SHP77 treated with DMSO at 0.1 percent for 48 hours (cell line): ENCODE data around the gene CADM2.
"Not testable (repeated sequence)": the region's sequence is repeated elsewhere in the genome, so short reads cannot be mapped to it uniquely, and the experiment has no call there.

Source experiments
- DNase-seq: peaks from one replicate; lab custom pipeline; 2025; lab: John Stamatoyannopoulos, UW

The CADM2 gene

GRCh38 chr3:84958495-84959469 lies at the start of gene CADM2:
CADM2 (plus strand) TSS chr3:84958989.
- DNase-seq, result peak; percentile 98

GRCh38 chr3:84918592-84918991 lies 40.2 kb upstream of the CADM2 start:
- DNase-seq, result not testable (repeated sequence)

GRCh38 chr3:84922682-84923081 lies 36.1 kb upstream of the CADM2 start:
- no peak for DNase-seq

GRCh38 chr3:84925571-84925970 lies 33.2 kb upstream of the CADM2 start:
- no peak for DNase-seq

- no peak for DNase-seq
Observed at GRCh38 chr3:84943379-84943778, 15.4 kb upstream of the CADM2 start.

GRCh38 chr3:84946240-84946639 lies 12.5 kb upstream of the CADM2 start:
- DNase-seq, result no peak

- DNase-seq, result no peak
Observed at GRCh38 chr3:84959470-84960271, 882 bp downstream of the CADM2 start.

- no peak for DNase-seq
Observed at GRCh38 chr3:84960581-84960980, 1.8 kb downstream of the CADM2 start.

GRCh38 chr3:84961011-84961410 lies 2.2 kb downstream of the CADM2 start:
- DNase-seq, result no peak

- no peak for DNase-seq
Observed at GRCh38 chr3:84961521-84962255, 2.9 kb downstream of the CADM2 start.

- DNase-seq, result no peak
Observed at GRCh38 chr3:84962415-84962814, 3.6 kb downstream of the CADM2 start.

GRCh38 chr3:84963137-84963536 lies 4.3 kb downstream of the CADM2 start:
- DNase-seq, result no peak

GRCh38 chr3:84965141-84965540 lies 6.4 kb downstream of the CADM2 start:
- DNase-seq, result no peak

GRCh38 chr3:84967767-84968581 lies 9.2 kb downstream of the CADM2 start:
- DNase-seq, result no peak

- no peak for DNase-seq
Observed at GRCh38 chr3:84968701-84969235, 10.0 kb downstream of the CADM2 start.

GRCh38 chr3:84974347-84974746 lies 15.6 kb downstream of the CADM2 start:
- no peak for DNase-seq

- no peak for DNase-seq
Observed at GRCh38 chr3:84977021-84977420, 18.2 kb downstream of the CADM2 start.

GRCh38 chr3:84978843-84979242 lies 20.1 kb downstream of the CADM2 start:
- peak; percentile 17 for DNase-seq

- DNase-seq, result peak; percentile 43
Observed at GRCh38 chr3:84980011-84980410, 21.2 kb downstream of the CADM2 start.

- no peak for DNase-seq
Observed at GRCh38 chr3:84980456-84980855, 21.7 kb downstream of the CADM2 start.

GRCh38 chr3:84983490-84983889 lies 24.7 kb downstream of the CADM2 start:
- no peak for DNase-seq
